ENCODE results near the gene CWH43.
"Not testable (repeated sequence)": the region's sequence is repeated elsewhere in the genome, so short reads cannot be mapped to it uniquely, and the experiment has no call there.

The CWH43 gene

GRCh38 chr4:49105248-49105904 is 119.3 kb downstream of the CWH43 start:
- H3K18ac ChIP-seq (ENCODE audit: low read length); H2BK120ac ChIP-seq (ENCODE audit: low read depth, low read length); H3K23ac ChIP-seq (ENCODE audit: low read length); H2BK5ac ChIP-seq (ENCODE audit: low read length); H3K4me1 ChIP-seq (ENCODE audit: control insufficient read depth, low read depth, low read length); H3K4ac ChIP-seq (ENCODE audit: low read depth, low read length); H2AK5ac ChIP-seq (ENCODE audit: low read length); H3K27me3 ChIP-seq (ENCODE audit: insufficient read depth, low read length, poor library complexity); H3K27ac ChIP-seq (ENCODE audit: low read depth, low read length); H3K79me1 ChIP-seq (ENCODE audit: low read length); H3K9ac ChIP-seq (ENCODE audit: low read length); H3K56ac ChIP-seq (ENCODE audit: low read length); H3K4me2 ChIP-seq (ENCODE audit: low read length); H3K79me2 ChIP-seq (ENCODE audit: control insufficient read depth, insufficient read depth, low read length); H4K5ac ChIP-seq (ENCODE audit: low read length); H3K36me3 ChIP-seq (ENCODE audit: control insufficient read depth, insufficient read depth, low read length); H2BK15ac ChIP-seq (replicated peaks; ENCODE audit: low read depth); H4K8ac ChIP-seq (ENCODE audit: low read depth, low read length): not testable (repeated sequence)
- WGBS (ENCODE audit: extremely low coverage, insufficient coverage, low lambda C conversion rate), result 100% methylated on average over 2 of the region's 11 CpGs
- peak; percentile 54 for DNase-seq
- peak overlapping the region; percentile 14 for H3K4me3 ChIP-seq (ENCODE audit: low read length)

- not testable (repeated sequence) for H4K5ac ChIP-seq (ENCODE audit: low read length); H3K23ac ChIP-seq (ENCODE audit: low read length); H3K18ac ChIP-seq (ENCODE audit: low read length); H3K4me1 ChIP-seq (ENCODE audit: control insufficient read depth, low read depth, low read length); H2BK5ac ChIP-seq (ENCODE audit: low read length); H3K79me2 ChIP-seq (ENCODE audit: control insufficient read depth, insufficient read depth, low read length); H3K4me3 ChIP-seq (ENCODE audit: low read length); H2BK120ac ChIP-seq (ENCODE audit: low read depth, low read length); H3K9ac ChIP-seq (ENCODE audit: low read length); H3K27me3 ChIP-seq (ENCODE audit: insufficient read depth, low read length, poor library complexity); H2AK5ac ChIP-seq (ENCODE audit: low read length); H4K8ac ChIP-seq (ENCODE audit: low read depth, low read length); H2BK15ac ChIP-seq (replicated peaks; ENCODE audit: low read depth); H3K27ac ChIP-seq (ENCODE audit: low read depth, low read length); H3K4ac ChIP-seq (ENCODE audit: low read depth, low read length); H3K36me3 ChIP-seq (ENCODE audit: control insufficient read depth, insufficient read depth, low read length); H3K4me2 ChIP-seq (ENCODE audit: low read length); H3K56ac ChIP-seq (ENCODE audit: low read length); H3K79me1 ChIP-seq (ENCODE audit: low read length)
- DNase-seq, result peak; percentile 82
- WGBS (ENCODE audit: extremely low coverage, insufficient coverage, low lambda C conversion rate), result no CpG with 5 or more reads among the region's 6 CpGs
Measured at GRCh38 chr4:49107262-49107661, 121.2 kb downstream of the CWH43 start.

- not testable (repeated sequence) for H3K27ac ChIP-seq (ENCODE audit: low read depth, low read length); H3K4me2 ChIP-seq (ENCODE audit: low read length); H2BK15ac ChIP-seq (replicated peaks; ENCODE audit: low read depth); H3K23ac ChIP-seq (ENCODE audit: low read length); H3K4me3 ChIP-seq (ENCODE audit: low read length); H3K9ac ChIP-seq (ENCODE audit: low read length); H2AK5ac ChIP-seq (ENCODE audit: low read length); H2BK5ac ChIP-seq (ENCODE audit: low read length); H2BK120ac ChIP-seq (ENCODE audit: low read depth, low read length); H3K79me2 ChIP-seq (ENCODE audit: control insufficient read depth, insufficient read depth, low read length); H3K79me1 ChIP-seq (ENCODE audit: low read length); H3K56ac ChIP-seq (ENCODE audit: low read length); H3K27me3 ChIP-seq (ENCODE audit: insufficient read depth, low read length, poor library complexity); H3K36me3 ChIP-seq (ENCODE audit: control insufficient read depth, insufficient read depth, low read length); H4K5ac ChIP-seq (ENCODE audit: low read length); H4K8ac ChIP-seq (ENCODE audit: low read depth, low read length); H3K18ac ChIP-seq (ENCODE audit: low read length); H3K4me1 ChIP-seq (ENCODE audit: control insufficient read depth, low read depth, low read length); H3K4ac ChIP-seq (ENCODE audit: low read depth, low read length)
- peak; percentile 47 for DNase-seq
- 100% methylated on average over 6 of the region's 17 CpGs for WGBS (ENCODE audit: extremely low coverage, insufficient coverage, low lambda C conversion rate)
Measured at GRCh38 chr4:49108183-49108978, 122.3 kb downstream of the CWH43 start.

GRCh38 chr4:49109567-49110166 is 123.6 kb downstream of the CWH43 start:
- H2AK5ac ChIP-seq (ENCODE audit: low read length); H3K4me2 ChIP-seq (ENCODE audit: low read length); H3K36me3 ChIP-seq (ENCODE audit: control insufficient read depth, insufficient read depth, low read length); H2BK15ac ChIP-seq (replicated peaks; ENCODE audit: low read depth); H3K9ac ChIP-seq (ENCODE audit: low read length); H3K4me3 ChIP-seq (ENCODE audit: low read length); H3K4me1 ChIP-seq (ENCODE audit: control insufficient read depth, low read depth, low read length); H3K27ac ChIP-seq (ENCODE audit: low read depth, low read length); H3K56ac ChIP-seq (ENCODE audit: low read length); H2BK5ac ChIP-seq (ENCODE audit: low read length); H2BK120ac ChIP-seq (ENCODE audit: low read depth, low read length); H3K79me1 ChIP-seq (ENCODE audit: low read length); H3K23ac ChIP-seq (ENCODE audit: low read length); H4K5ac ChIP-seq (ENCODE audit: low read length); H3K79me2 ChIP-seq (ENCODE audit: control insufficient read depth, insufficient read depth, low read length); DNase-seq; H4K8ac ChIP-seq (ENCODE audit: low read depth, low read length); H3K18ac ChIP-seq (ENCODE audit: low read length); H3K27me3 ChIP-seq (ENCODE audit: insufficient read depth, low read length, poor library complexity); H3K4ac ChIP-seq (ENCODE audit: low read depth, low read length): not testable (repeated sequence)
- WGBS (ENCODE audit: extremely low coverage, insufficient coverage, low lambda C conversion rate), result 100% methylated on average over 1 of the region's 10 CpGs

GRCh38 chr4:49110579-49110978 is 124.5 kb downstream of the CWH43 start:
- not testable (repeated sequence) for H2BK5ac ChIP-seq (ENCODE audit: low read length); H3K4ac ChIP-seq (ENCODE audit: low read depth, low read length); H3K9ac ChIP-seq (ENCODE audit: low read length); H3K23ac ChIP-seq (ENCODE audit: low read length); H3K27me3 ChIP-seq (ENCODE audit: insufficient read depth, low read length, poor library complexity); H3K79me1 ChIP-seq (ENCODE audit: low read length); DNase-seq; H3K4me2 ChIP-seq (ENCODE audit: low read length); H2AK5ac ChIP-seq (ENCODE audit: low read length); H3K27ac ChIP-seq (ENCODE audit: low read depth, low read length); H3K56ac ChIP-seq (ENCODE audit: low read length); H2BK15ac ChIP-seq (replicated peaks; ENCODE audit: low read depth); H4K8ac ChIP-seq (ENCODE audit: low read depth, low read length); H2BK120ac ChIP-seq (ENCODE audit: low read depth, low read length); H3K18ac ChIP-seq (ENCODE audit: low read length); H3K4me1 ChIP-seq (ENCODE audit: control insufficient read depth, low read depth, low read length); H3K36me3 ChIP-seq (ENCODE audit: control insufficient read depth, insufficient read depth, low read length); H4K5ac ChIP-seq (ENCODE audit: low read length); H3K79me2 ChIP-seq (ENCODE audit: control insufficient read depth, insufficient read depth, low read length)
- 100% methylated on average over 2 of the region's 5 CpGs for WGBS (ENCODE audit: extremely low coverage, insufficient coverage, low lambda C conversion rate)
- H3K4me3 ChIP-seq (ENCODE audit: low read length), result peak overlapping the region; percentile 23

All from mesendoderm (in vitro differentiated cells).